Measurements from ENCODE around the gene GNA14.

Gene GNA14

DNA sequence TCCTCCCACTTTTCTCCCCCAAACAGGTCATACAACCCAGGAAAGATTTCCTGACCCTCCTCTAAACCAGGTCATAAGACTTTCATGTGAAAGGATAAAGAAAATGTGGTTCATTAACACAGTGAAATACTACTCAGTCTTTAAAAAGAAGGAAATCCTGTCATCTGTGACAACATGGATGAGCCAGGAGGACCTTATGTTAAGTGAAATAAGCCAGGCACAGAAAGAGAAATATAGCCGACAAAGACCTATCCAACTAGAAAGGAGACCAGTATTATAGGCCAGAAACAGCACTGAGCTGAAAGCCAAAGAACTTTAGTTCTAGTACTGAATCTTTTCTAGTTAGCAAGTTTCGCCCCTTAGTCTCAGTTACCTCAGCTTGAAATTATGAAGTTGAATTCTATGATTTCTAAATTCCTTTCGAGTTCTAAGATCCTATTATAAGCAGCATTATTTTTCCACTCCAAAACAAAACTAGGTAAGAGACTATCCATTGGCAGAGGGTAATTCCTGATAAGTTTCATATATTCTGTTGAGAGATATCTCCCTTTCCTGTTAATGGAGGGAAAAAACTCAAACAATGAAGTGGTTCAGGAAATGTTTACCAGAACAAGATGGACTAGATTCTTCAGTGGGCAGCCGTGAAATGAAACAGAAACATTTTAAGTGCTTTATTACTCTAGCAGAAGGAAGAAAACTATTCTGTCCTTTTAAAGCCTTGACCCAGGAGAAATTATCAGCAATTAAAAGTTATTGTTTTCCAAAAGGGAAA is 42.5 kb downstream of the GNA14 start:
- H3K4me3 ChIP-seq (ENCODE audit: low read depth, low read length): no peak overlapping the region
- ChIA-PET CTCF (interaction anchor here (0.5 kb wide), 1 partner anchor 81 kb away, joined by 4 read pairs; no protein-coding TSS in a partner anchor), POLR2A (no interaction called here)
- H3K36me3 ChIP-seq (ENCODE audit: control insufficient read depth in 2 of 2, insufficient read depth in 1 of 2, low read length in 2 of 2): no peaks in the 10 kb centered on the region
- no peaks in the 10 kb centered on the region for H3K4me1 ChIP-seq (ENCODE audit: control insufficient read depth, insufficient read depth, low read length)
- no peak for TF ChIP-seq ZNF423 (tag by site-specific recombination; IDR thresholded peaks at IDR 0.05)
- TF ChIP-seq, protein P1, sequence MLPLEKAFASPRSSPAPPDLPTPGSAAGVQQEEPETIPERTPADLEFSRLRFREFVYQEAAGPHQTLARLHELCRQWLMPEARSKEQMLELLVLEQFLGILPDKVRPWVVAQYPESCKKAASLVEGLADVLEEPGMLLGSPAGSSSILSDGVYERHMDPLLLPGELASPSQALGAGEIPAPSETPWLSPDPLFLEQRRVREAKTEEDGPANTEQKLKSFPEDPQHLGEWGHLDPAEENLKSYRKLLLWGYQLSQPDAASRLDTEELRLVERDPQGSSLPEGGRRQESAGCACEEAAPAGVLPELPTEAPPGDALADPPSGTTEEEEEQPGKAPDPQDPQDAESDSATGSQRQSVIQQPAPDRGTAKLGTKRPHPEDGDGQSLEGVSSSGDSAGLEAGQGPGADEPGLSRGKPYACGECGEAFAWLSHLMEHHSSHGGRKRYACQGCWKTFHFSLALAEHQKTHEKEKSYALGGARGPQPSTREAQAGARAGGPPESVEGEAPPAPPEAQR (tag by site-specific recombination; IDR thresholded peaks at IDR 0.05): no peak
- TF ChIP-seq ZNF16 (tag by site-specific recombination; IDR thresholded peaks at IDR 0.05; ENCODE audit: low read depth): no peak
- TF ChIP-seq, protein P2, sequence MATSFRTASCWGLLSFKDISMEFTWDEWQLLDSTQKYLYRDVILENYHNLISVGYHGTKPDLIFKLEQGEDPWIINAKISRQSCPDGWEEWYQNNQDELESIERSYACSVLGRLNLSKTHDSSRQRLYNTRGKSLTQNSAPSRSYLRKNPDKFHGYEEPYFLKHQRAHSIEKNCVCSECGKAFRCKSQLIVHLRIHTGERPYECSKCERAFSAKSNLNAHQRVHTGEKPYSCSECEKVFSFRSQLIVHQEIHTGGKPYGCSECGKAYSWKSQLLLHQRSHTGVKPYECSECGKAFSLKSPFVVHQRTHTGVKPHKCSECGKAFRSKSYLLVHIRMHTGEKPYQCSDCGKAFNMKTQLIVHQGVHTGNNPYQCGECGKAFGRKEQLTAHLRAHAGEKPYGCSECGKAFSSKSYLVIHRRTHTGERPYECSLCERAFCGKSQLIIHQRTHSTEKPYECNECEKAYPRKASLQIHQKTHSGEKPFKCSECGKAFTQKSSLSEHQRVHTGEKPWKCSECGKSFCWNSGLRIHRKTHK (tag by site-specific recombination; IDR thresholded peaks at IDR 0.05): no peak
- TF ChIP-seq ZNF776 (tag by site-specific recombination; IDR thresholded peaks at IDR 0.05; ENCODE audit: borderline replicate concordance): no peak
- no peak for TF ChIP-seq ZNF561 (tag by site-specific recombination; IDR thresholded peaks at IDR 0.05; ENCODE audit: borderline replicate concordance)
- no peak for TF ChIP-seq ZNF157 (tag by site-specific recombination; IDR thresholded peaks at IDR 0.05)
- TF ChIP-seq, protein P3, sequence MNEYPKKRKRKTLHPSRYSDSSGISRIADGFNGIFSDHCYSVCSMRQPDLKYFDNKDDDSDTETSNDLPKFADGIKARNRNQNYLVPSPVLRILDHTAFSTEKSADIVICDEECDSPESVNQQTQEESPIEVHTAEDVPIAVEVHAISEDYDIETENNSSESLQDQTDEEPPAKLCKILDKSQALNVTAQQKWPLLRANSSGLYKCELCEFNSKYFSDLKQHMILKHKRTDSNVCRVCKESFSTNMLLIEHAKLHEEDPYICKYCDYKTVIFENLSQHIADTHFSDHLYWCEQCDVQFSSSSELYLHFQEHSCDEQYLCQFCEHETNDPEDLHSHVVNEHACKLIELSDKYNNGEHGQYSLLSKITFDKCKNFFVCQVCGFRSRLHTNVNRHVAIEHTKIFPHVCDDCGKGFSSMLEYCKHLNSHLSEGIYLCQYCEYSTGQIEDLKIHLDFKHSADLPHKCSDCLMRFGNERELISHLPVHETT (tag by site-specific recombination; IDR thresholded peaks at IDR 0.05): no peak
- TF ChIP-seq, protein P4, sequence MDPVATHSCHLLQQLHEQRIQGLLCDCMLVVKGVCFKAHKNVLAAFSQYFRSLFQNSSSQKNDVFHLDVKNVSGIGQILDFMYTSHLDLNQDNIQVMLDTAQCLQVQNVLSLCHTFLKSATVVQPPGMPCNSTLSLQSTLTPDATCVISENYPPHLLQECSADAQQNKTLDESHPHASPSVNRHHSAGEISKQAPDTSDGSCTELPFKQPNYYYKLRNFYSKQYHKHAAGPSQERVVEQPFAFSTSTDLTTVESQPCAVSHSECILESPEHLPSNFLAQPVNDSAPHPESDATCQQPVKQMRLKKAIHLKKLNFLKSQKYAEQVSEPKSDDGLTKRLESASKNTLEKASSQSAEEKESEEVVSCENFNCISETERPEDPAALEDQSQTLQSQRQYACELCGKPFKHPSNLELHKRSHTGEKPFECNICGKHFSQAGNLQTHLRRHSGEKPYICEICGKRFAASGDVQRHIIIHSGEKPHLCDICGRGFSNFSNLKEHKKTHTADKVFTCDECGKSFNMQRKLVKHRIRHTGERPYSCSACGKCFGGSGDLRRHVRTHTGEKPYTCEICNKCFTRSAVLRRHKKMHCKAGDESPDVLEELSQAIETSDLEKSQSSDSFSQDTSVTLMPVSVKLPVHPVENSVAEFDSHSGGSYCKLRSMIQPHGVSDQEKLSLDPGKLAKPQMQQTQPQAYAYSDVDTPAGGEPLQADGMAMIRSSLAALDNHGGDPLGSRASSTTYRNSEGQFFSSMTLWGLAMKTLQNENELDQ (tag by site-specific recombination; IDR thresholded peaks at IDR 0.05; ENCODE audit: low read depth): no peak
- TF ChIP-seq ZNF140 (tag by site-specific recombination; IDR thresholded peaks at IDR 0.05): no peak
- TF ChIP-seq, protein P5, sequence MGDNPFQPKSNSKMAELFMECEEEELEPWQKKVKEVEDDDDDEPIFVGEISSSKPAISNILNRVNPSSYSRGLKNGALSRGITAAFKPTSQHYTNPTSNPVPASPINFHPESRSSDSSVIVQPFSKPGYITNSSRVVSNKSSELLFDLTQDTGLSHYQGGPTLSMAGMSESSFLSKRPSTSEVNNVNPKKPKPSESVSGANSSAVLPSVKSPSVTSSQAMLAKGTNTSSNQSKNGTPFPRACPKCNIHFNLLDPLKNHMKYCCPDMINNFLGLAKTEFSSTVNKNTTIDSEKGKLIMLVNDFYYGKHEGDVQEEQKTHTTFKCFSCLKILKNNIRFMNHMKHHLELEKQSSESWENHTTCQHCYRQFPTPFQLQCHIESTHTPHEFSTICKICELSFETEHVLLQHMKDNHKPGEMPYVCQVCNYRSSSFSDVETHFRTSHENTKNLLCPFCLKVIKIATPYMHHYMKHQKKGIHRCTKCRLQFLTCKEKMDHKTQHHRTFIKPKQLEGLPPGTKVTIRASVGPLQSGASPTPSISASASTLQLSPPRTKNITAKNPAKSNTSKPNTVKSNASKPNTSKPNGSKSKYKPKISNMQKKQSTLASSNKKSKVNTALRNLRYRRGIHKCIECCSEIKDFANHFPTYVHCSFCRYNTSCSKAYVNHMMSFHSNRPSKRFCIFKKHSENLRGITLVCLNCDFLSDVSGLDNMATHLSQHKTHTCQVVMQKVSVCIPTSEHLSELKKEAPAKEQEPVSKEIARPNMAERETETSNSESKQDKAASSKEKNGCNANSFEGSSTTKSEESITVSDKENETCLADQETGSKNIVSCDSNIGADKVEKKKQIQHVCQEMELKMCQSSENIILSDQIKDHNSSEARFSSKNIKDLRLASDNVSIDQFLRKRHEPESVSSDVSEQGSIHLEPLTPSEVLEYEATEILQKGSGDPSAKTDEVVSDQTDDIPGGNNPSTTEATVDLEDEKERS (tag by site-specific recombination; IDR thresholded peaks at IDR 0.05): no peak
- TF ChIP-seq, protein P6, sequence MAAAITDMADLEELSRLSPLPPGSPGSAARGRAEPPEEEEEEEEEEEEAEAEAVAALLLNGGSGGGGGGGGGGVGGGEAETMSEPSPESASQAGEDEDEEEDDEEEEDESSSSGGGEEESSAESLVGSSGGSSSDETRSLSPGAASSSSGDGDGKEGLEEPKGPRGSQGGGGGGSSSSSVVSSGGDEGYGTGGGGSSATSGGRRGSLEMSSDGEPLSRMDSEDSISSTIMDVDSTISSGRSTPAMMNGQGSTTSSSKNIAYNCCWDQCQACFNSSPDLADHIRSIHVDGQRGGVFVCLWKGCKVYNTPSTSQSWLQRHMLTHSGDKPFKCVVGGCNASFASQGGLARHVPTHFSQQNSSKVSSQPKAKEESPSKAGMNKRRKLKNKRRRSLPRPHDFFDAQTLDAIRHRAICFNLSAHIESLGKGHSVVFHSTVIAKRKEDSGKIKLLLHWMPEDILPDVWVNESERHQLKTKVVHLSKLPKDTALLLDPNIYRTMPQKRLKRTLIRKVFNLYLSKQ (tag by site-specific recombination; IDR thresholded peaks at IDR 0.05; ENCODE audit: borderline replicate concordance): no peak
- TF ChIP-seq, protein P7, sequence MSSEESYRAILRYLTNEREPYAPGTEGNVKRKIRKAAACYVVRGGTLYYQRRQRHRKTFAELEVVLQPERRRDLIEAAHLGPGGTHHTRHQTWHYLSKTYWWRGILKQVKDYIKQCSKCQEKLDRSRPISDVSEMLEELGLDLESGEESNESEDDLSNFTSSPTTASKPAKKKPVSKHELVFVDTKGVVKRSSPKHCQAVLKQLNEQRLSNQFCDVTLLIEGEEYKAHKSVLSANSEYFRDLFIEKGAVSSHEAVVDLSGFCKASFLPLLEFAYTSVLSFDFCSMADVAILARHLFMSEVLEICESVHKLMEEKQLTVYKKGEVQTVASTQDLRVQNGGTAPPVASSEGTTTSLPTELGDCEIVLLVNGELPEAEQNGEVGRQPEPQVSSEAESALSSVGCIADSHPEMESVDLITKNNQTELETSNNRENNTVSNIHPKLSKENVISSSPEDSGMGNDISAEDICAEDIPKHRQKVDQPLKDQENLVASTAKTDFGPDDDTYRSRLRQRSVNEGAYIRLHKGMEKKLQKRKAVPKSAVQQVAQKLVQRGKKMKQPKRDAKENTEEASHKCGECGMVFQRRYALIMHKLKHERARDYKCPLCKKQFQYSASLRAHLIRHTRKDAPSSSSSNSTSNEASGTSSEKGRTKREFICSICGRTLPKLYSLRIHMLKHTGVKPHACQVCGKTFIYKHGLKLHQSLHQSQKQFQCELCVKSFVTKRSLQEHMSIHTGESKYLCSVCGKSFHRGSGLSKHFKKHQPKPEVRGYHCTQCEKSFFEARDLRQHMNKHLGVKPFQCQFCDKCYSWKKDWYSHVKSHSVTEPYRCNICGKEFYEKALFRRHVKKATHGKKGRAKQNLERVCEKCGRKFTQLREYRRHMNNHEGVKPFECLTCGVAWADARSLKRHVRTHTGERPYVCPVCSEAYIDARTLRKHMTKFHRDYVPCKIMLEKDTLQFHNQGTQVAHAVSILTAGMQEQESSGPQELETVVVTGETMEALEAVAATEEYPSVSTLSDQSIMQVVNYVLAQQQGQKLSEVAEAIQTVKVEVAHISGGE (tag by site-specific recombination; conservative IDR thresholded peaks at IDR 0.05; ENCODE audit: low read depth): no peak
- no peaks in the 10 kb centered on the region for H3K9me3 ChIP-seq (ENCODE audit: control insufficient read depth, insufficient read depth, low read depth, low read length)
- H3K27ac ChIP-seq (ENCODE audit: extremely low read depth, low read depth, low read length): no peak overlapping the region
